Kidney (tissue), 14 donors: ENCODE data around the gene CA12. TPM values are rescaled to one million over a fixed set of nuclear protein-coding genes. Genes with fewer than 3 reads are reported as not detected.

ENCODE experiments used
- DNase-seq, 5 donors: peaks; one replicate each; pipeline ENCODE4 v3.0.0-alpha.2; 2013 to 2020
- FAIRE-seq: peaks from 2 replicates; lab custom pipeline; 2012; peaks lifted over from hg19 to GRCh38; lab: Jason Lieb, UNC
- H3K27ac ChIP-seq, 2 donors: one replicate each; pipeline ENCODE4 v1.7.0; 2013; ENCODE audit warnings: low read depth in 2 of 2, low read length in 2 of 2, inconsistent platforms in 1 of 2
- H3K27me3 ChIP-seq: one replicate; pipeline ENCODE4 v1.7.1; 2013; ENCODE audit warnings: low read length, inconsistent platforms; ENCODE audit not compliant: control insufficient read depth, insufficient read depth
- H3K36me3 ChIP-seq, 3 donors: one replicate each; pipeline versions ENCODE4 v1.7.0 to v1.7.1; 2013; ENCODE audit warnings: low read length in 3 of 3, control low read depth in 1 of 3, inconsistent platforms in 1 of 3; ENCODE audit not compliant: insufficient read depth in 3 of 3, control insufficient read depth in 2 of 3
- H3K4me1 ChIP-seq, 3 donors: one replicate each; pipeline versions ENCODE4 v1.7.0 to v1.7.1; 2013; ENCODE audit warnings: low read length in 3 of 3, inconsistent platforms in 1 of 3, low read depth in 1 of 3; ENCODE audit not compliant: control insufficient read depth in 2 of 3, insufficient read depth in 2 of 3
- H3K4me3 ChIP-seq, 3 donors: one replicate each; pipeline versions ENCODE4 v1.7.0 to v1.8.1; 2013; ENCODE audit warnings: low read length in 3 of 3, control low read depth in 1 of 3, inconsistent platforms in 1 of 3
- H3K9ac ChIP-seq, 3 donors: one replicate each; pipeline versions ENCODE4 v1.7.0 to v1.7.1; 2013; ENCODE audit warnings: low read length in 3 of 3, control low read depth in 1 of 3, inconsistent platforms in 1 of 3
- H3K9me3 ChIP-seq, 3 donors: one replicate each; pipeline versions ENCODE4 v1.7.0 to v1.7.1; 2013; ENCODE audit warnings: low read length in 3 of 3, control low read depth in 1 of 3, inconsistent platforms in 1 of 3; ENCODE audit not compliant: control insufficient read depth in 2 of 3, insufficient read depth in 1 of 3
- CTCF ChIP-seq: IDR thresholded peaks from 3 replicates; pipeline ENCODE4 v1.5.1; 2012; ENCODE audit warnings: mild to moderate bottlenecking, moderate library complexity, borderline replicate concordance; ENCODE audit not compliant: insufficient read depth; ENCODE audit errors: extremely low read depth
- intact Hi-C: fragments of 100-400 bp; cut with DNase I; formaldehyde crosslinking; loops from one replicate; pipeline ENCODE4 v1.11.1; 2022
- polyA plus RNA-seq: library from polyadenylated mRNA; stranded (reverse); fragments of 350-450 nt; fragmentation: Illumina TruSeq; extraction: RNeasy Lipid Tissue Mini Kit (QIAGEN cat#74804); gene quantifications from one replicate; pipeline ENCODE4 v1.2.3, GENCODE V29; 2014; ENCODE audit warnings: low read depth, low replicate concordance; ENCODE audit not compliant: insufficient read depth
- total RNA-seq: library from RNA; stranded (reverse); fragmentation: NEBNext Ultra II Directional; extraction: Animal tissue kit (Norgen Biotek cat#: 25700); gene quantifications from one replicate; pipeline ENCODE4 v1.2.1, GENCODE V29; 2021
- donor health status: control.
- donor health status: control.
- donor health status: control.
- donor health status: control.
- donor health status: control.
- donor health status: DM: yes; HTN: yes; CAD: no.
- donor health status: Normal renal cell carcinoma (clear cell type).

Gene CA12
- total and polyA plus RNA-seq, 2 donors from 2014 or later, result 237 to 242 TPM

GRCh38 chr15:63331456-63331855 is 50.2 kb downstream of the CA12 start:
- peak overlapping the region in 1 of 3 donors; percentile 17 for H3K9ac ChIP-seq
- DNase-seq, result no peak
- no peak for TF ChIP-seq CTCF
- intact Hi-C loops, result no loop called here
- H3K27me3 ChIP-seq, result no peaks in the 10 kb centered on the region
- H3K4me3 ChIP-seq, result no peak overlapping the region
- no peak overlapping the region for H3K27ac ChIP-seq
- H3K4me1 ChIP-seq, result no peaks in the 10 kb centered on the region
- H3K9me3 ChIP-seq, result no peaks in the 10 kb centered on the region
- no peak for FAIRE-seq
- H3K36me3 ChIP-seq, result peaks cover 0 to 46% (median 5%) of the 10 kb centered on the region in 3 donors

GRCh38 chr15:63330926-63331325 is 50.7 kb downstream of the CA12 start:
- FAIRE-seq (no peak), DNase-seq (no peak)
- Histone ChIP-seq H3K27me3 (no peaks in the 10 kb centered on the region), H3K36me3 (peaks cover 0 to 49% (median 5%) of the 10 kb centered on the region in 3 donors), H3K4me3 (no peak overlapping the region), H3K9me3 (no peaks in the 10 kb centered on the region), H3K4me1 (no peaks in the 10 kb centered on the region), H3K27ac (no peak overlapping the region), H3K9ac (peak overlapping the region in 1 of 3 donors; percentile 17)
- no peak for TF ChIP-seq CTCF
- intact Hi-C loops, result no loop called here

- Histone ChIP-seq H3K36me3 (peaks cover 0 to 52% (median 7%) of the 10 kb centered on the region in 3 donors), H3K4me1 (no peaks in the 10 kb centered on the region), H3K27ac (no peak overlapping the region), H3K4me3 (no peak overlapping the region), H3K9ac (no peak overlapping the region), H3K27me3 (no peaks in the 10 kb centered on the region), H3K9me3 (no peaks in the 10 kb centered on the region)
- FAIRE-seq, result no peak
- no peak for DNase-seq
- intact Hi-C loops, result no loop called here
- no peak for TF ChIP-seq CTCF
Observed at GRCh38 chr15:63329567-63330350, 51.9 kb downstream of the CA12 start.
